HUES48 (cell line): ENCODE measurements around the gene PHKA1.
A peak's percentile ranks its signal among the peaks of the same experiment; 100 is the strongest.
"Not testable (repeated sequence)": the region's sequence is repeated elsewhere in the genome, so short reads cannot be mapped to it uniquely, and the experiment has no call there.

Source experiments
- H3K27ac ChIP-seq: one replicate; pipeline ENCODE4 v1.7.0; 2013; ENCODE audit warnings: low read depth, low read length, inconsistent platforms
- H3K27me3 ChIP-seq: 2 replicates; pipeline ENCODE4 v1.6.1; 2013; ENCODE audit warnings: mild to moderate bottlenecking, low read length; ENCODE audit not compliant: control insufficient read depth, insufficient read depth
- H3K36me3 ChIP-seq: 2 replicates; pipeline ENCODE4 v1.6.1; 2013; ENCODE audit warnings: low read length; ENCODE audit not compliant: control insufficient read depth, insufficient read depth
- H3K4me1 ChIP-seq: 2 replicates; pipeline ENCODE4 v1.6.1; 2013; ENCODE audit warnings: mild to moderate bottlenecking, low read length; ENCODE audit not compliant: control insufficient read depth, insufficient read depth
- H3K4me3 ChIP-seq: 2 replicates; pipeline ENCODE4 v1.5.1; 2013; ENCODE audit warnings: mild to moderate bottlenecking, low read depth, low read length
- H3K9ac ChIP-seq: 2 replicates; pipeline ENCODE4 v1.6.1; 2013; ENCODE audit warnings: mild to moderate bottlenecking, low read depth, low read length, moderate library complexity
- H3K9me3 ChIP-seq: 2 replicates; pipeline ENCODE4 v1.6.1; 2013; ENCODE audit warnings: low read length; ENCODE audit not compliant: control insufficient read depth, insufficient read depth

Gene PHKA1

DNA sequence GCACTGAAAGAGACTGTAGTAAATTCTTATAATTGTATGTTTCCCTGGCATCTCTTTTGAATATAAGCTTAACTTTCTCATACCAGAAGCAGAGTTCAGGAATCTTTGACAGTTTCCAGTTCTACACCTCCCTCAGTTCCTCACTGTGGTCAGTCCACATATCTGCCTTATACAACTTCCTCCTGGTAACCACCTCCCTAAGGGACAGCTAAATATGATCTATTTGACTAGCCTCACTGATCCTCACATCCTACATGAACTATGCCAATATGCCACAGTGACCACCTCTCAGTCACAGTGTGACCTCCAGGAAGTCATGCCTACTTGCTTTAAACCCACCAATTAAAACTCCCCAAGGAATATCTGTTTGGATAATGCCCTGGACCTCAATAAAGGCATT is 89.9 kb downstream of the PHKA1 start:
- Histone ChIP-seq H3K4me1 (no peaks in the 10 kb centered on the region), H3K27me3 (no peaks in the 10 kb centered on the region), H3K9ac (no peak overlapping the region), H3K36me3 (no peaks in the 10 kb centered on the region), H3K27ac (no peak overlapping the region), H3K9me3 (no peaks in the 10 kb centered on the region; the same call in 1 of the 2 replicates), H3K4me3 (no peak overlapping the region)

DNA sequence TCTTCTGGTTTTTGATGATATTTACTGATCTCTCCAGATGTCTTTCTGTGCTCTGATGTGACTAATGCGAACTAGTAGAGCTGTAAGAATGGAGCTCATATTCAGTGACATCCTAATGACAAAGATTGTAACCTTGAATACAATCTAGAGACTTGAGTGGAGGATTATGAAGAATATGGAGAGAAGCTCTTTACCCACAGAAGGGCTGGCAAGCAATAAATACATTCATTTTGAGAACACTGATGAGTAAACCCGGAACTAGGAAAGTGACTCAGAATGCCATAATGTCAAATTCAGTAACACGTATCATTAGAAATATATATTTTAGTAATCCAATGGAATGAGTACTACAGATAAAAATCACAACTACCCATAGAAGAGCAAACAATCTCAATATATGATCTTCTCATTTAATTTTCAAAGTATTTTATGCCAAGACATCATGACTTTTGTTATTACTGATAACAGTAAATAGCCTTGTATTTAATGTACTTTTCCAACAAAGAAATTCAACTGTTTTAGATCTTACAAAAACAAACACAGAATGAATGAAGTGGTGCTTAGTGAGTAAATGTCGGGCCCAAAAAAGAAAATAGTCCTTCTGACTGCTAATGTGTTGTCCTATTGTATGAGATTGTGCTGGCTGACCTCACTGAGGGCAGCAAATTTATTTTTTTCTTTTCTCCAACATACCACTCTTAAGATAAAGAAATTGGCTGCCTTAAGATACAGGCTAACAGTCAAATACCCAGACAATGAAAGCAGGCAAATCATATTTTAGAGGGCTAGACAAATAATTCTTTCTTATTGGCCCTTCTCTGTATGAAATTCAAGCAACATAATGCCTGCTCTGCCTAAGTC is 92.3 kb downstream of the PHKA1 start:
- Histone ChIP-seq H3K9me3 (no peaks in the 10 kb centered on the region; the same call in 1 of the 2 replicates), H3K36me3 (no peaks in the 10 kb centered on the region), H3K27ac (no peak overlapping the region), H3K4me1 (no peaks in the 10 kb centered on the region), H3K27me3 (no peaks in the 10 kb centered on the region), H3K4me3 (no peak overlapping the region), H3K9ac (no peak overlapping the region)

- no peaks in the 10 kb centered on the region for H3K4me1 ChIP-seq
- H3K27me3 ChIP-seq, result no peaks in the 10 kb centered on the region
- H3K9me3 ChIP-seq, result no peaks in the 10 kb centered on the region; the same call in 1 of the 2 replicates
- H3K27ac ChIP-seq, result no peak overlapping the region
- H3K9ac ChIP-seq, result no peak overlapping the region
- H3K36me3 ChIP-seq, result no peaks in the 10 kb centered on the region
- H3K4me3 ChIP-seq, result no peak overlapping the region
Observed at GRCh38 chrX:72621163-72621562, 92.9 kb downstream of the PHKA1 start.

DNA sequence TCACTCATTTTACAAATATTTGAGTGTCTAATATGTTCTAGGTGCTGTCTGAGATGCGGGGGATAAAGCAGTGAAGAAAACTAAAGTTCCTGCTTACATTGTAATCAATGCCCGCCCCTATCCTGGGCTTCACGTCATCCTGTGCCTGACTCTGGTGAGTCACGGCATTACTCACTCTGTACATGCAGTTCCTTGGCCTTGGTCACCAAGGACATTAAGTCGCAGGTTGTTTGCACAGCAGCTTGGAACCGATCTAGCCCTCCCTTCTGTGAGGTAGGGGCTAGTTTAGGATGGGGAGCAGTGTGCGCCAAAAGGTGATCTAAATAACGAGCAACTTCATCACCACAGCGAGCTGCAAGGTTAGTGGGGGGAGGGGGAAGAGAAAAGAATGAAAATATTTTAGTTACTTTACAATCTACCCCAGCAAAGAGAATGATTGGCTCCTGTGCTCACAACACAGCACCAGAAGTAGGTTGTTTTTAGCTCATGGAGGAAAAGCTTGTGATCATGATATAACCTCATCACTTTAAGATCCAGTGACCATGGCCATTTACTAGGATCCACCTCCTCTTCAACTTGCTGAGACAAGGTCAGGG is 93.5 kb downstream of the PHKA1 start:
- Histone ChIP-seq H3K27ac (no peak overlapping the region), H3K4me1 (no peaks in the 10 kb centered on the region), H3K27me3 (no peaks in the 10 kb centered on the region), H3K9me3 (no peaks in the 10 kb centered on the region; the same call in 1 of the 2 replicates), H3K4me3 (no peak overlapping the region), H3K9ac (no peak overlapping the region), H3K36me3 (no peaks in the 10 kb centered on the region)

GRCh38 chrX:72609313-72609712 is 104.8 kb downstream of the PHKA1 start:
- Histone ChIP-seq H3K9me3 (0 out of 2 replicates have a peak, but pooled peaks cover 6% of the 10 kb centered on the region), H3K4me3 (no peak overlapping the region), H3K9ac (no peak overlapping the region), H3K27me3 (no peaks in the 10 kb centered on the region), H3K27ac (no peak overlapping the region), H3K4me1 (no peaks in the 10 kb centered on the region), H3K36me3 (no peaks in the 10 kb centered on the region)

GRCh38 chrX:72604705-72605104 is 109.4 kb downstream of the PHKA1 start:
- no peaks in the 10 kb centered on the region for H3K4me1 ChIP-seq
- H3K27ac ChIP-seq, result no peak overlapping the region
- no peak overlapping the region for H3K4me3 ChIP-seq
- peaks cover 12% of the 10 kb centered on the region for H3K9me3 ChIP-seq
- H3K9ac ChIP-seq, result no peak overlapping the region
- H3K36me3 ChIP-seq, result no peaks in the 10 kb centered on the region
- H3K27me3 ChIP-seq, result no peaks in the 10 kb centered on the region; the same call in none of the 2 replicates

- Histone ChIP-seq H3K36me3 (no peaks in the 10 kb centered on the region), H3K4me3 (no peak overlapping the region), H3K9ac (no peak overlapping the region), H3K27ac (no peak overlapping the region), H3K27me3 (no peaks in the 10 kb centered on the region; the same call in none of the 2 replicates), H3K4me1 (no peaks in the 10 kb centered on the region), H3K9me3 (peaks cover 12% of the 10 kb centered on the region)
Observed at GRCh38 chrX:72604112-72604511, 110.0 kb downstream of the PHKA1 start.

DNA sequence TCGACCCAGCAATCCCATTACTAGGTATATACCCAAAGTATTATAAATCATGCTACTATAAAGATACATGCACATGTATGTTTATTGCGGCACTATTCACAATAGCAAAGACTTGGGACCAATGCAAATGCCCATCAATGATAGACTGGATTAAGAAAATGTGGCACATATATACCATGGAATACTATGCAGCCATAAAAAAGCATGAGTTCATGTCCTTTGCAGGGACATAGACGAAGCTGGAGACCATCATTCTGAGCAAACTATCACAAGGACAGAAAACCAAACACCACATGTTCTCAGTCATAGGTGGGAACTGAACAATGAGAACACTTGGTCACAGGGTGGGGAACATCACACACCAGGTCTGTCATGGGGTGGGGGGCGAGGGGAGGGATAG is 123.1 kb downstream of the PHKA1 start:
- not testable (repeated sequence) for H3K9me3 ChIP-seq, H3K27me3 ChIP-seq, H3K4me3 ChIP-seq, H3K36me3 ChIP-seq, H3K9ac ChIP-seq, H3K4me1 ChIP-seq, H3K27ac ChIP-seq

DNA sequence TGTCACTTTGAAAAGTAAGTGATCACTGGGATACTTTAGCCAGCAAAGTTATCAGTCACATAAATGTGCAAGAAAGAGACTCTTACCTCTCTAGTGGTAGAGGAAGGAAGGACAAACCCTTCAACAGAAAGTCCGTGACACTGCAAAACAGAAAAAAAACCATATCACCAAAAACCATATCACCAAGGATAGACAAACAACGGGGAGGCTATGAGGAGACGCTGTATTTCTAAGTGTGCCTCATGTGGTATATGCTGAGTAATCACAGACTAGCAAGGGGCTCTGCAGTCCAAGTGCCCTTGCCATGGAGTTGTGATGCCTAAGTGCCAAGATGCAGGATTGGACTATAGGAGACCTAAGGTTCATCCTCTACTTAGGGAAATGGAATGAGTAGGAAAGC is 129.9 kb downstream of the PHKA1 start:
- H3K27ac ChIP-seq, result no peak overlapping the region
- no peak overlapping the region for H3K4me3 ChIP-seq
- no peaks in the 10 kb centered on the region for H3K4me1 ChIP-seq
- no peaks in the 10 kb centered on the region for H3K27me3 ChIP-seq
- no peaks in the 10 kb centered on the region for H3K36me3 ChIP-seq
- H3K9ac ChIP-seq, result no peak overlapping the region
- peaks cover 22% of the 10 kb centered on the region for H3K9me3 ChIP-seq

GRCh38 chrX:72576141-72576894 is 137.8 kb downstream of the PHKA1 start:
- Histone ChIP-seq H3K36me3 (no peaks in the 10 kb centered on the region), H3K27me3 (peaks cover 4% of the 10 kb centered on the region; the same call in 1 of the 2 replicates), H3K9me3 (peaks cover 16% of the 10 kb centered on the region), H3K9ac (no peak overlapping the region), H3K27ac (no peak overlapping the region), H3K4me1 (no peaks in the 10 kb centered on the region), H3K4me3 (no peak overlapping the region)

DNA sequence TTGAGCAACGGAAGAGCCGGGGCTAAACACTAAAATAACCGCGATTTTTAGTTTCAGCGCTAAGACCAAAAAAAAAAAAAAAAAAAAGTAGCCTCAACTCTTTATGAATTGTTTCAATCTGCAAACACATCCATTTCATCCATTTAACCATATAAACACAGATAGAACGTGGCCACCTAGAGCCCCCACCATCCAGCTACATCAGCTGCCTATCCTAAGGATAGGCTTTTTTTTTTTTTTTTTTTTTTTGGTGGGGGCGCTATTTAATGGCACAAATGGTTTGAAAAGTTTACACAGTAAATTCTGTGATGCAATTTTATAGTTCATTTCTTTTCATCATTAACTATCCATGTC is 141.0 kb downstream of the PHKA1 start:
- Histone ChIP-seq H3K27ac (no peak overlapping the region), H3K4me1 (no peaks in the 10 kb centered on the region), H3K27me3 (peaks cover 4% of the 10 kb centered on the region; the same call in 1 of the 2 replicates), H3K9ac (no peak overlapping the region; the same call in 1 of the 2 replicates), H3K9me3 (peaks cover 13% of the 10 kb centered on the region), H3K4me3 (peak overlapping the region; percentile 99), H3K36me3 (peaks cover 18% of the 10 kb centered on the region)
